GM12878 (cell line): ENCODE measurements around the gene SPTBN1. TPM values are rescaled to one million over a fixed set of nuclear protein-coding genes. Genes with fewer than 3 reads are reported as not detected.

Experiments used
- ATAC-seq: fragments of 200-7000 bp; cut with Tn5 transposase; 3 replicates; pipeline ENCODE4 v1.9.1; 2020; ENCODE audit warnings: mild to moderate bottlenecking, moderate library complexity
- BruUV-seq: library from RNA; stranded (reverse); fragments of 400-500 nt; replicated peaks from 2 replicates; lab custom pipeline; 2021; lab: Mats Ljungman, UMichigan
- CTCF ChIA-PET: fragments of 300-600 bp; sonication (Branson Sonifier 250); formaldehyde crosslinking; extraction: SDS; loops from one replicate; lab custom pipeline; 2021; ENCODE audit warnings: inconsistent platforms; lab: Yijun Ruan, JAX
- POLR2A ChIA-PET: fragments of 350-600 bp; formaldehyde crosslinking; extraction: SDS; loops from one replicate; lab custom pipeline; 2021; ENCODE audit warnings: inconsistent platforms; lab: Charles Lee
- RAD21 ChIA-PET: fragments of 300-600 bp; sonication (Branson Sonifier 250); formaldehyde crosslinking; loops from one replicate; lab custom pipeline; 2023; ENCODE audit warnings: antibody characterized with exemption; ENCODE audit not compliant: unreplicated experiment; lab: Charles Lee
- SMC1A ChIA-PET: fragments of 300-600 bp; sonication (Branson Sonifier 250); formaldehyde crosslinking; loops from one replicate; lab custom pipeline; 2023; ENCODE audit not compliant: unreplicated experiment, uncharacterized antibody; lab: Charles Lee
- DNase-seq: peaks from one replicate; pipeline ENCODE4 v3.0.0-alpha.2; 2011; ENCODE audit warnings: low read depth, low spot score
- FAIRE-seq: peaks from 3 replicates; lab custom pipeline; 2011; peaks lifted over from hg19 to GRCh38; lab: Jason Lieb, UNC
- H2AFZ ChIP-seq: 2 replicates; pipeline ENCODE4 v1.6.0; 2011; ENCODE audit warnings: low read depth, low read length, control low read depth; ENCODE audit not compliant: control insufficient read depth
- H3K27ac ChIP-seq: 2 replicates; pipeline ENCODE4 v1.5.1; 2011; ENCODE audit warnings: control low read depth; ENCODE audit not compliant: control insufficient read depth, insufficient read depth
- H3K27me3 ChIP-seq, 2 experiments: replicated peaks in 1 of 2; 2 replicates each; pipeline versions ENCODE4 v1.6.0 to v1.6.1; 2011; ENCODE audit warnings: low read length in 1 of 2; ENCODE audit not compliant: control insufficient read depth in 2 of 2, insufficient read depth in 2 of 2
- H3K36me3 ChIP-seq, 2 experiments: 2 replicates each; pipeline ENCODE4 v1.5.1; 2011; ENCODE audit warnings: low read length in 1 of 2; ENCODE audit not compliant: control insufficient read depth in 2 of 2, insufficient read depth in 2 of 2
- H3K4me1 ChIP-seq: 2 replicates; pipeline ENCODE4 v1.6.1; 2011; ENCODE audit warnings: mild to moderate bottlenecking, low read length, moderate library complexity, mixed read lengths; ENCODE audit not compliant: control insufficient read depth, insufficient read depth
- H3K4me2 ChIP-seq: 2 replicates; pipeline ENCODE4 v1.6.0; 2011; ENCODE audit warnings: control low read depth; ENCODE audit not compliant: control insufficient read depth, insufficient read depth
- H3K4me3 ChIP-seq: fragments of 200-600 bp; sonication (generic); 2 replicates; pipeline ENCODE4 v1.5.1; 2016
- H3K79me2 ChIP-seq: 2 replicates; pipeline ENCODE4 v1.6.0; 2011; ENCODE audit warnings: low read length; ENCODE audit not compliant: control insufficient read depth, insufficient read depth
- H3K9ac ChIP-seq: 2 replicates; pipeline ENCODE4 v1.8.0; 2011; ENCODE audit warnings: low read length, control low read depth, mixed read lengths; ENCODE audit not compliant: control insufficient read depth, insufficient read depth
- H3K9me3 ChIP-seq: replicated peaks from 3 replicates; pipeline ENCODE4 v1.5.1; 2011; ENCODE audit warnings: mild to moderate bottlenecking, low read length; ENCODE audit not compliant: control insufficient read depth, insufficient read depth
- H4K20me1 ChIP-seq: 2 replicates; pipeline ENCODE4 v1.6.0; 2011; ENCODE audit not compliant: control insufficient read depth, insufficient read depth
- ATF3 ChIP-seq: IDR thresholded peaks from 2 replicates; pipeline ENCODE4 v1.6.1; 2011; ENCODE audit warnings: low read depth, mild to moderate bottlenecking, low read length, moderate library complexity, borderline replicate concordance; ENCODE audit errors: extremely low read depth
- BACH1 ChIP-seq: fragments of 450-650 bp; IDR thresholded peaks from 2 replicates; pipeline ENCODE4 v1.6.1; 2017; ENCODE audit warnings: mild to moderate bottlenecking, borderline replicate concordance
- BMI1 ChIP-seq: fragments of 450-650 bp; IDR thresholded peaks from 2 replicates; pipeline ENCODE4 v1.6.1; 2016; ENCODE audit warnings: mild to moderate bottlenecking, moderate library complexity, borderline replicate concordance
- CBX3 ChIP-seq: fragments of 200-600 bp; sonication (generic); IDR thresholded peaks from 2 replicates; pipeline ENCODE4 v1.6.1; 2016; ENCODE audit warnings: low read depth, borderline replicate concordance
- ESRRA ChIP-seq: IDR thresholded peaks from 2 replicates; pipeline ENCODE4 v1.6.1; 2012; ENCODE audit warnings: mild to moderate bottlenecking, low read length, improper control_type of control experiment
- HCFC1 ChIP-seq: fragments of 150-350 bp; IDR thresholded peaks from 2 replicates; pipeline ENCODE4 v1.6.1; 2014; ENCODE audit warnings: low read length
- JUNB ChIP-seq: IDR thresholded peaks from 2 replicates; pipeline ENCODE4 v1.6.1; 2016; ENCODE audit warnings: antibody characterized with exemption, mild to moderate bottlenecking
- KLF5 ChIP-seq: fragments of 450-650 bp; IDR thresholded peaks from 2 replicates; pipeline ENCODE4 v1.6.1; 2014; ENCODE audit warnings: mild to moderate bottlenecking; ENCODE audit not compliant: partially characterized antibody
- MAX ChIP-seq: IDR thresholded peaks from 2 replicates; pipeline ENCODE4 v1.6.1; 2012; ENCODE audit warnings: low read depth, low read length, improper control_type of control experiment
- RBBP5 ChIP-seq: fragments of 200-600 bp; sonication (generic); conservative IDR thresholded peaks from 2 replicates; pipeline ENCODE4 v1.6.1; 2016
- SIN3A ChIP-seq: IDR thresholded peaks from 2 replicates; pipeline ENCODE4 v1.6.1; 2012; ENCODE audit warnings: low read depth, low read length, improper control_type of control experiment
- SKIL ChIP-seq: fragments of 450-650 bp; IDR thresholded peaks from 2 replicates; pipeline ENCODE4 v1.6.1; 2017; ENCODE audit warnings: mild to moderate bottlenecking, low read depth, inconsistent platforms; ENCODE audit not compliant: poor library complexity, severe bottlenecking
- SREBF2 ChIP-seq: IDR thresholded peaks from 2 replicates; pipeline ENCODE4 v1.6.1; 2012; ENCODE audit warnings: mild to moderate bottlenecking, low read length
- WRNIP1 ChIP-seq: IDR thresholded peaks from 2 replicates; pipeline ENCODE4 v1.6.1; 2011; ENCODE audit warnings: low read depth, low read length, improper control_type of control experiment, borderline replicate concordance
- ZBTB33 ChIP-seq: fragments of 450-650 bp; IDR thresholded peaks from 2 replicates; pipeline ENCODE4 v1.6.1; 2017; ENCODE audit warnings: mild to moderate bottlenecking
- ZNF687 ChIP-seq: fragments of 450-650 bp; IDR thresholded peaks from 2 replicates; pipeline ENCODE4 v1.6.1; 2017; ENCODE audit warnings: mild to moderate bottlenecking, moderate library complexity
- WGBS: methylation state at CpG from one replicate; pipeline ENCODE4 v1.1.6; 2016; ENCODE audit warnings: low lambda C conversion rate; ENCODE audit not compliant: insufficient replicate concordance, insufficient coverage; ENCODE audit errors: missing lambda C conversion rate; 5-methylcytosine and 5-hydroxymethylcytosine counted together
- in situ Hi-C: fragments of 300-500 bp; cut with MboI; formaldehyde crosslinking; loops from 9 replicates; pipeline ENCODE4 v1.14.3; 2018; ENCODE audit warnings: mixed read lengths
- intact Hi-C: fragments of 100-400 bp; cut with micrococcal nuclease; formaldehyde crosslinking; loops from one replicate; pipeline ENCODE4 v1.14.2; 2022; ENCODE audit not compliant: unreplicated experiment
- polyA plus RNA-seq, 11 experiments: library from polyadenylated mRNA; depleted of rRNA in 4 of 11; unstranded in 6 of 11; stranded (reverse) in 5 of 11; fragments of >200 nt; fragmentation: Nextera tagmentation in 4 of 11; fragmentation: Illumina TruSeq in 1 of 11; extraction: Ambion mirVana in 4 of 11; extraction: Trizol in 1 of 11; gene quantifications; 1 replicate in 1 of 11; 2 replicates in 10 of 11; pipeline versions ENCODE4 v1.2.1 to v1.2.3, GENCODE V29; 2011 to 2016; ENCODE audit warnings: inconsistent platforms in 2 of 11, missing spikeins in 2 of 11, low read depth in 1 of 11
- total RNA-seq, 4 experiments: library from RNA; depleted of rRNA in 3 of 4; stranded (reverse); fragments of >200 nt in 3 of 4; fragmentation: Illumina TruSeq in 1 of 4; extraction: Trizol in 1 of 4; gene quantifications; 2 replicates each; pipeline versions ENCODE4 v1.2.1 to v1.2.3, GENCODE V29; 2013 to 2021

SPTBN1 gene
- total and polyA plus RNA-seq, 10 of the 15 experiments (the other 5 are each of a cell fraction or from before 2014, with no cell fraction given), result 20.6 to 154 (median 76.7) TPM

DNA sequence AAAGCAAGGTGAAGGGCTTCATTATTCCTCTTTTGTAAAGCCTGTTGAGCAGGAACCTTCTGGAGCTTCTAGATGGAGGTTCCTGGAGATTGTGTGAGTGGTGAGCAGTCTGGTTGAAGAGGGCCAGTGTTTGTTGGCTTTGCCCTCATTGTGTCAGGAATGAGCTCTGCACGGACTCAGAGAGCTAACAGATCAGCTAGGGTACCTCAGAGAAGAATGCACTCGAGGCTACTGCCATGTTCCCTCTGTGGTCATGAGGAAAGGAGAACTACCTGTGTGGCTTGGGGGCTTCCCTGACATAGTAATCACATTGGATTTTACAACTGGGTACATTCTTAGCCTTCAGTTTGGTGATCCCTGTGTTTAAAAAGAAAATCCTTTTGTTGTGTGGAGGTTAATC is 46.6 kb downstream of the SPTBN1 start:
- no peak overlapping the region for H2AFZ ChIP-seq
- ATAC-seq (peak; percentile 44), FAIRE-seq (no peak), DNase-seq (no peak)
- intact Hi-C loops (loop anchor here (2.0 to 5.0 kb wide), 3 partner anchors 296 to 450 kb away; no protein-coding TSS in a partner anchor), in situ Hi-C loops (no loop called here)
- POLR2A ChIA-PET, result interaction anchor here (0.5 to 0.6 kb wide), 2 partner anchors 177 to 544 kb away, joined by 3 to 4 read pairs; no protein-coding TSS in a partner anchor
- no peaks in the 10 kb centered on the region for H4K20me1 ChIP-seq
- H3K4me1 ChIP-seq, result no peaks in the 10 kb centered on the region
- H3K36me3 ChIP-seq, result no peaks in the 10 kb centered on the region
- RAD21 ChIA-PET, result interaction anchor here (1.0 to 4.1 kb wide), 8 partner anchors 23 to 395 kb away, joined by 3 to 17 read pairs (median 3); no protein-coding TSS in a partner anchor
- no peak overlapping the region for H3K4me2 ChIP-seq
- H3K27ac ChIP-seq, result no peak overlapping the region
- H3K4me3 ChIP-seq, result no peak overlapping the region
- H3K9me3 ChIP-seq, result no peaks in the 10 kb centered on the region
- SMC1A ChIA-PET, result interaction anchor here (0.7 to 4.2 kb wide), 20 partner anchors 11 to 1078 kb away, joined by 3 to 22 read pairs (median 4); a partner anchor contains a TSS
- peaks cover 0 to under 1% of the 10 kb centered on the region in 2 experiments; a peak in 3 of 4 replicates for H3K27me3 ChIP-seq
- WGBS, result 0% methylated on average over 2 of the region's 2 CpGs
- BruUV-seq, result no TSS peak
- H3K9ac ChIP-seq, result no peak overlapping the region
- CTCF ChIA-PET, result interaction anchor here (0.6 to 4.2 kb wide), 36 partner anchors 10 to 450 kb away, joined by 3 to 36 read pairs (median 4); no protein-coding TSS in a partner anchor
- no peaks in the 10 kb centered on the region for H3K79me2 ChIP-seq
- TF ChIP-seq ATF3, result no peak
- TF ChIP-seq CBX3, result no peak
- TF ChIP-seq SKIL, result no peak
- no peak for TF ChIP-seq JUNB
- TF ChIP-seq BACH1, result no peak
- no peak for TF ChIP-seq RBBP5
- TF ChIP-seq WRNIP1, result no peak
- no peak for TF ChIP-seq KLF5
- no peak for TF ChIP-seq ESRRA
- no peak for TF ChIP-seq MAX
- TF ChIP-seq ZNF687, result no peak
- TF ChIP-seq SIN3A, result no peak
- no peak for TF ChIP-seq BMI1
- TF ChIP-seq HCFC1, result no peak
- no peak for TF ChIP-seq SREBF2
- TF ChIP-seq ZBTB33, result no peak
